HepG2 (cell line): ENCODE measurements around the gene MCRS1. TPM values are rescaled to one million over a fixed set of nuclear protein-coding genes. Genes with fewer than 3 reads are reported as not detected.

ENCODE experiments used
- ATAC-seq: fragments of 200-7000 bp; cut with Tn5 transposase; 3 replicates; pipeline ENCODE4 v1.9.1; 2020; ENCODE audit warnings: mild to moderate bottlenecking, moderate library complexity
- BruUV-seq: library from RNA; stranded (reverse); fragments of 400-500 nt; replicated peaks from 2 replicates; lab custom pipeline; 2021; lab: Mats Ljungman, UMichigan
- CTCF ChIA-PET: fragments of 300-600 bp; formaldehyde crosslinking; extraction: SDS; loops from one replicate; lab custom pipeline; 2021; ENCODE audit warnings: low total read pairs, inconsistent platforms, low intra/inter-chr PET ratio; lab: Yijun Ruan, JAX
- POLR2A ChIA-PET: fragments of 350-600 bp; sonication (Branson Sonifier 250); formaldehyde crosslinking; loops from one replicate; lab custom pipeline; 2020; ENCODE audit warnings: antibody characterized with exemption, inconsistent platforms; lab: Yijun Ruan, JAX
- DNase-seq: peaks from one replicate; pipeline ENCODE4 v3.0.0-alpha.2; 2015; ENCODE audit warnings: low spot score
- FAIRE-seq: peaks from 3 replicates; lab custom pipeline; 2011; peaks lifted over from hg19 to GRCh38; lab: Jason Lieb, UNC
- H2AFZ ChIP-seq: one replicate; pipeline ENCODE4 v1.6.1; 2011; ENCODE audit warnings: low read length, inconsistent platforms
- H3K27ac ChIP-seq: fragments of 300-600 bp; 3 replicates; pipeline ENCODE4 v1.8.0; 2011; ENCODE audit warnings: mixed run types, mild to moderate bottlenecking, mixed read lengths, low read length, inconsistent platforms; ENCODE audit not compliant: insufficient read depth; ENCODE audit errors: extremely low read length
- H3K27me3 ChIP-seq, 2 experiments: fragments of 200-600 bp in 1 of 2; 2 replicates in 1 of 2; 3 replicates in 1 of 2; pipeline versions ENCODE4 v1.6.0 to v1.8.0; 2011; ENCODE audit warnings: low read length in 2 of 2, mild to moderate bottlenecking in 2 of 2, moderate library complexity in 2 of 2, inconsistent platforms in 1 of 2; ENCODE audit not compliant: insufficient read depth in 2 of 2, control insufficient read depth in 1 of 2
- H3K36me3 ChIP-seq, 2 experiments: fragments of 200-600 bp in 1 of 2; replicated peaks in 1 of 2; 2 replicates in 1 of 2; 3 replicates in 1 of 2; pipeline versions ENCODE4 v1.5.1 to v1.8.0; 2011; ENCODE audit warnings: low read length in 2 of 2, inconsistent platforms in 1 of 2; ENCODE audit not compliant: insufficient read depth in 2 of 2, control insufficient read depth in 1 of 2
- H3K4me1 ChIP-seq: 2 replicates; pipeline ENCODE4 v1.5.1; 2012; ENCODE audit warnings: low read length, inconsistent platforms; ENCODE audit not compliant: insufficient read depth
- H3K4me2 ChIP-seq: 2 replicates; pipeline ENCODE4 v1.6.0; 2011; ENCODE audit warnings: low read depth, low read length, inconsistent platforms
- H3K4me3 ChIP-seq, 3 experiments: fragments of 200-600 bp in 1 of 3; sonication (generic), shearing (Covaris generic) in 1 of 3; replicated peaks in 1 of 3; 2 replicates each; pipeline ENCODE4 v1.5.1; 2011 to 2016; ENCODE audit warnings: low read length in 3 of 3, inconsistent platforms in 2 of 3, low read depth in 2 of 3, mild to moderate bottlenecking in 2 of 3, control low read depth in 1 of 3, mixed read lengths in 1 of 3; ENCODE audit not compliant: insufficient read depth in 1 of 3
- H3K79me2 ChIP-seq: one replicate; pipeline ENCODE4 v1.6.1; 2011; ENCODE audit warnings: low read length, inconsistent platforms; ENCODE audit not compliant: insufficient read depth
- H3K9ac ChIP-seq: 2 replicates; pipeline ENCODE4 v1.6.0; 2011; ENCODE audit warnings: mild to moderate bottlenecking, low read depth, low read length, inconsistent platforms; ENCODE audit not compliant: insufficient read depth
- H3K9me3 ChIP-seq: 2 replicates; pipeline ENCODE4 v1.5.1; 2012; ENCODE audit warnings: mild to moderate bottlenecking, low read length
- H4K20me1 ChIP-seq: 2 replicates; pipeline ENCODE4 v1.6.0; 2011; ENCODE audit warnings: inconsistent platforms, mild to moderate bottlenecking, low read length, moderate library complexity; ENCODE audit not compliant: insufficient read depth
- ELF3 ChIP-seq: IDR thresholded peaks from 2 replicates; pipeline ENCODE4 v1.6.1; 2016; ENCODE audit warnings: missing genetic modification reagents, missing compliant biosample characterization
- FOXM1 ChIP-seq: sonication (generic); formaldehyde crosslinking; IDR thresholded peaks from 2 replicates; pipeline ENCODE4 v1.5.0; 2020; ENCODE audit warnings: missing genetic modification reagents
- GATAD1 ChIP-seq: IDR thresholded peaks from 2 replicates; pipeline ENCODE4 v1.6.1; 2016; ENCODE audit warnings: missing genetic modification reagents, missing compliant biosample characterization
- MIER3 ChIP-seq: IDR thresholded peaks from 2 replicates; pipeline ENCODE4 v1.6.1; 2016; ENCODE audit warnings: missing compliant biosample characterization, borderline replicate concordance
- SKI ChIP-seq: fragments of 450-650 bp; IDR thresholded peaks from one replicate; pipeline ENCODE4 v1.6.1; 2018; ENCODE audit warnings: mild to moderate bottlenecking; ENCODE audit not compliant: partially characterized antibody
- SMAD1 ChIP-seq: sonication (generic); formaldehyde crosslinking; IDR thresholded peaks from 2 replicates; pipeline ENCODE4 v1.4.0; 2020; ENCODE audit warnings: missing genetic modification reagents, low read depth, mild to moderate bottlenecking, borderline replicate concordance
- SP140L ChIP-seq: sonication (generic); formaldehyde crosslinking; IDR thresholded peaks from 2 replicates; pipeline ENCODE4 v1.4.0; 2020; ENCODE audit warnings: missing genetic modification reagents, borderline replicate concordance
- ZMAT3 ChIP-seq: sonication (generic); formaldehyde crosslinking; conservative IDR thresholded peaks from 2 replicates; pipeline ENCODE4 v1.7.0; 2021; ENCODE audit warnings: missing genetic modification reagents
- ZNF567 ChIP-seq: sonication (generic); formaldehyde crosslinking; IDR thresholded peaks from 2 replicates; pipeline ENCODE4 v1.8.1; 2023; ENCODE audit warnings: mild to moderate bottlenecking, missing genetic modification reagents, borderline replicate concordance
- ZNF609 ChIP-seq: sonication (generic); formaldehyde crosslinking; IDR thresholded peaks from 2 replicates; pipeline ENCODE4 v1.4.0; 2020; ENCODE audit warnings: mild to moderate bottlenecking, missing genetic modification reagents, borderline replicate concordance
- ZNF770 ChIP-seq: sonication (generic); formaldehyde crosslinking; IDR thresholded peaks from 2 replicates; pipeline ENCODE4 v1.5.0; 2020; ENCODE audit warnings: mild to moderate bottlenecking, missing genetic modification reagents
- WGBS: methylation state at CpG from one replicate; pipeline ENCODE4 v1.1.6; 2017; ENCODE audit warnings: low lambda C conversion rate; 5-methylcytosine and 5-hydroxymethylcytosine counted together
- in situ Hi-C: cut with HindIII; loops from 2 replicates; pipeline ENCODE4 v1.10.0; 2017; ENCODE audit warnings: low pct_unique_long_range_greater_than_20kb; ENCODE audit not compliant: extremely low pct_ligation_motif_present
- intact Hi-C: fragments of 100-400 bp; cut with micrococcal nuclease; formaldehyde crosslinking; loops from one replicate; pipeline ENCODE4 v1.10.0; 2022; ENCODE audit not compliant: unreplicated experiment
- polyA plus RNA-seq, 8 experiments: library from polyadenylated mRNA; depleted of rRNA in 3 of 8; stranded (reverse) in 7 of 8; unstranded in 1 of 8; fragments of >200 nt; fragmentation: Illumina TruSeq in 4 of 8; extraction: Trizol in 4 of 8; gene quantifications; 2 replicates each; pipeline versions ENCODE4 v1.2.1 to v1.2.3, GENCODE V29; 2011 to 2016; ENCODE audit warnings: low read depth in 4 of 8, missing spikeins in 1 of 8, mixed read lengths in 1 of 8; ENCODE audit not compliant: insufficient read depth in 1 of 8
- total RNA-seq, 5 experiments: library from RNA; depleted of rRNA; stranded (reverse); fragments of >200 nt; fragmentation: Illumina TruSeq; extraction: Trizol; gene quantifications; 2 replicates each; pipeline ENCODE4 v1.2.3, GENCODE V29; 2016; ENCODE audit warnings: low read depth in 1 of 5

MCRS1 gene
- total and polyA plus RNA-seq, 2 of the 13 experiments (the other 11 are each of a cell fraction or from before 2014, with no cell fraction given), result 51.0 to 66.3 TPM

GRCh38 chr12:49536526-49537071 lies 31.3 kb downstream of the MCRS1 start:
- intact Hi-C loops, result no loop called here
- Histone ChIP-seq H3K9me3 (no peaks in the 10 kb centered on the region), H3K79me2 (no peaks in the 10 kb centered on the region), H3K36me3 (no peaks in the 10 kb centered on the region), H3K27ac (no peak overlapping the region)
- ChIA-PET CTCF (interaction anchor here (1.9 kb wide), 1 partner anchor 17 kb away, joined by 5 read pairs; no protein-coding TSS in a partner anchor), POLR2A (no interaction called here)
- BruUV-seq, result no TSS peak
- in situ Hi-C loops, result no loop called here
- no peak for ATAC-seq
- TF ChIP-seq ZNF770, result no peak
- no peak for TF ChIP-seq ZMAT3 (CRISPR knock-in tag)
- no peak for TF ChIP-seq ZNF609 (CRISPR knock-in tag)
- TF ChIP-seq SKI, result no peak
- TF ChIP-seq ELF3 (CRISPR knock-in tag), result no peak
- no peak for TF ChIP-seq GATAD1 (CRISPR knock-in tag)
- TF ChIP-seq SP140L (CRISPR knock-in tag), result no peak
- TF ChIP-seq SMAD1 (CRISPR knock-in tag), result no peak
- no peak for TF ChIP-seq ZNF567
- no peak for TF ChIP-seq FOXM1 (CRISPR knock-in tag)
- no peak for TF ChIP-seq MIER3 (CRISPR knock-in tag)
- TF ChIP-seq, all 625 proteins: peak for 0
- DNase-seq (no peak), FAIRE-seq (no peak)
- 69% methylated on average over 2 of the region's 3 CpGs for WGBS
- H4K20me1 ChIP-seq, result no peaks in the 10 kb centered on the region
- no peak overlapping the region for H2AFZ ChIP-seq
- no peak overlapping the region for H3K4me2 ChIP-seq
- no peak overlapping the region for H3K9ac ChIP-seq
- H3K4me1 ChIP-seq, result peaks cover 52% of the 10 kb centered on the region
- H3K4me3 ChIP-seq, result no peak overlapping the region
- peaks cover 11 to 49% of the 10 kb centered on the region in 2 experiments for H3K27me3 ChIP-seq
